Measurements from ENCODE around the gene RIMBP2. TPM values are rescaled to one million over a fixed set of nuclear protein-coding genes. Genes with fewer than 3 reads are reported as not detected.

Gene RIMBP2
- total and polyA plus RNA-seq, 9 of the 15 experiments (the other 6 are each of a cell fraction or from before 2014, with no cell fraction given) = not detected

DNA sequence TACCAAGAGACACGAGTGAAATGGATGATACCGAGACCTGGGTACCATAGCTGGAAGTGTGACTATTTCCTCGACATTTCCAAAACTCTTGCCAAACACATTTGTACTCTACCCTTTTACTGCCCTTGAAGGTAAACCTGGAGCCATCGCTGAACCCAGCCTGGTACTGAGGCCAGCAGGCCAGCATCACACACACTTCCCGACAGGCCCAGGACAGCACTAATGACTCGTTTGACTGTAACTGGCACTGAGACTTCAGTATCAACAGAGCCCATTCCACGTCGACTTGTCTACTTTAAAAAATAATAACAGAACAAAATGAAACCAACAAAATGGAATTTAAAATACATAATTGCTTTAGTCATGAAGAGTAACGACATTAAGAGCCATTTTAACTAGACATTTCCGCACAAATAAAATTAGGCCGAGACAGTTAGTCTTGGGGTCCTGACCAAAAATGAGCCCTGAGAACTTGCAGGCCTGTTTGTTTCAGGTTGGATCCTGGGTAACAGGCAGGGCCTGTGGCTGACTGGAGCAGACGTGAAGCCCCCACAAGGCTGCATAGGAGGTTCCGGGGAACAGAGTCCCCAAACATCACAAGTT is 94.3 kb downstream of the RIMBP2 start:
- ATAC-seq = no peak
- Histone ChIP-seq H3K9me3 (replicated peaks; ENCODE audit: control insufficient read depth, insufficient read depth, low read depth, low read length) (no peaks in the 10 kb centered on the region), H3K27ac (ENCODE audit: extremely low read depth, low read depth, low read length) (no peak overlapping the region), H2AFZ (ENCODE audit: low read depth, low read length) (no peak overlapping the region), H3K9ac (ENCODE audit: insufficient read depth in 1 of 2, low read depth in 2 of 2, low read length in 2 of 2) (no peak overlapping the region), H3K79me2 (ENCODE audit: control insufficient read depth, insufficient read depth, low read length) (no peaks in the 10 kb centered on the region), H3K4me2 (ENCODE audit: insufficient read depth, low read length) (no peak overlapping the region), H3K27me3 (ENCODE audit: control insufficient read depth in 2 of 2, insufficient read depth in 2 of 2, low read length in 2 of 2) (peaks cover 14 to 44% of the 10 kb centered on the region in 2 experiments; a peak in 4 of 5 replicates), H3K4me3 (no peak overlapping the region), H3K4me1 (replicated peaks in 1 of 2; ENCODE audit: control insufficient read depth in 2 of 2, insufficient read depth in 2 of 2, low read length in 2 of 2) (no peaks in the 10 kb centered on the region), H3K36me3 (ENCODE audit: control insufficient read depth, insufficient read depth, low read length) (no peaks in the 10 kb centered on the region), H4K20me1 (replicated peaks; ENCODE audit: control insufficient read depth, insufficient read depth, low read length) (no peaks in the 10 kb centered on the region; the same call in 1 of the 2 replicates), H3K9me1 (ENCODE audit: control insufficient read depth, insufficient read depth, low read length) (no peaks in the 10 kb centered on the region)
- 2% methylated on average over 13 of the region's 13 CpGs for WGBS (ENCODE audit: insufficient coverage, low coverage, missing lambda C conversion rate)
- ChIA-PET CTCF (ENCODE audit: low intra/inter-chr PET ratio) (no interaction called here), POLR2A (interaction anchor here (0.7 to 1.4 kb wide), 3 partner anchors 8 to 10 kb away, joined by 3 to 7 read pairs (median 3); no protein-coding TSS in a partner anchor)
- intact Hi-C loops (cut with micrococcal nuclease) = no loop called here
- in situ Hi-C loops (cut with MboI) = no loop called here
- BruUV-seq (replicated peaks) = no TSS peak
- DNase-seq (ENCODE audit: extremely low read depth in 1 of 4, low spot score in 3 of 4) = no peak
- TF ChIP-seq RBM25 (IDR thresholded peaks at IDR 0.05; ENCODE audit: low read depth, low read length, severe bottlenecking) = no peak
- TF ChIP-seq ZNF316 (IDR thresholded peaks at IDR 0.05) = no peak
- no peak for FAIRE-seq

DNA sequence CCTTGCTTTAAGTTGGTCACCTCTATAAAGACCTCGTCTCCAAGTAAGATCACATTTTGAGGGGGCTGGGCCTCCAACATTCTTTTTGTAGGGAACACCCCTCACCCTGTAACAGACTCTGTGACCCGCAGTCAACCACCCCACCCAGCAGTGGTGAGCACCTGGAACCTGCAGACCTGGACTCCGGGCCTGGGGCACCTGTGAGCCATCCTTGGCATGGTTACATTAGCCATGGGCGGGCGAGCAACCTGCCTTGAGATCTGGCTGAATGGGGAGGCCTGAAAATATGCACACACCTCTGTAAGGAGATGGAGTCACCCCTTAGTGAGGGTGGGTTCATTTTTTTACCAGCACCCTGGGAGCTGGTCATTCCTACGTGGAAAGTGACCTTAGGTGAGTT is 95.3 kb downstream of the RIMBP2 start:
- ATAC-seq (no peak), FAIRE-seq (no peak), DNase-seq (ENCODE audit: extremely low read depth in 1 of 4, low spot score in 3 of 4) (no peak)
- Histone ChIP-seq H3K4me2 (ENCODE audit: insufficient read depth, low read length) (no peak overlapping the region), H3K27me3 (ENCODE audit: control insufficient read depth in 2 of 2, insufficient read depth in 2 of 2, low read length in 2 of 2) (peaks cover 14 to 48% of the 10 kb centered on the region in 2 experiments; a peak in 4 of 5 replicates), H3K9ac (ENCODE audit: insufficient read depth in 1 of 2, low read depth in 2 of 2, low read length in 2 of 2) (no peak overlapping the region), H3K4me1 (replicated peaks in 1 of 2; ENCODE audit: control insufficient read depth in 2 of 2, insufficient read depth in 2 of 2, low read length in 2 of 2) (no peaks in the 10 kb centered on the region), H3K9me3 (replicated peaks; ENCODE audit: control insufficient read depth, insufficient read depth, low read depth, low read length) (no peaks in the 10 kb centered on the region), H3K79me2 (ENCODE audit: control insufficient read depth, insufficient read depth, low read length) (no peaks in the 10 kb centered on the region), H3K4me3 (no peak overlapping the region), H3K9me1 (ENCODE audit: control insufficient read depth, insufficient read depth, low read length) (no peaks in the 10 kb centered on the region), H2AFZ (ENCODE audit: low read depth, low read length) (no peak overlapping the region), H4K20me1 (replicated peaks; ENCODE audit: control insufficient read depth, insufficient read depth, low read length) (no peaks in the 10 kb centered on the region; the same call in 1 of the 2 replicates), H3K36me3 (ENCODE audit: control insufficient read depth, insufficient read depth, low read length) (no peaks in the 10 kb centered on the region), H3K27ac (ENCODE audit: extremely low read depth, low read depth, low read length) (no peak overlapping the region)
- intact Hi-C loops (cut with micrococcal nuclease) (no loop called here), in situ Hi-C loops (cut with MboI) (no loop called here)
- POLR2A ChIA-PET = interaction anchor here (1.4 kb wide), 1 partner anchor 9 kb away, joined by 7 read pairs; no protein-coding TSS in a partner anchor
- no TSS peak for BruUV-seq (replicated peaks)
- CTCF ChIA-PET (ENCODE audit: low intra/inter-chr PET ratio) = no interaction called here
- WGBS (ENCODE audit: insufficient coverage, low coverage, missing lambda C conversion rate) = 0% methylated on average over 5 of the region's 6 CpGs
- TF ChIP-seq ARID2 (IDR thresholded peaks at IDR 0.05) (no peak), ETV1 (tag; conservative IDR thresholded peaks at IDR 0.05; ENCODE audit: low read depth) (no peak), ZNF696 (CRISPR knock-in tag; conservative IDR thresholded peaks at IDR 0.05) (no peak), ZNF584 (CRISPR knock-in tag; IDR thresholded peaks at IDR 0.05; ENCODE audit: low read depth) (no peak), SP2 (IDR thresholded peaks at IDR 0.05; ENCODE audit: extremely low read depth, low read depth, low read length, poor library complexity, severe bottlenecking) (no peak), RNF2 (IDR thresholded peaks at IDR 0.05) (no peak), TEAD4 (IDR thresholded peaks at IDR 0.05; ENCODE audit: low read length) (no peak), TEAD4 (CRISPR knock-in tag; IDR thresholded peaks at IDR 0.05; ENCODE audit: borderline replicate concordance) (no peak), FIP1L1 (IDR thresholded peaks at IDR 0.05; ENCODE audit: low read depth, low read length, poor library complexity, severe bottlenecking) (no peak)
- TF ChIP-seq, protein P1, sequence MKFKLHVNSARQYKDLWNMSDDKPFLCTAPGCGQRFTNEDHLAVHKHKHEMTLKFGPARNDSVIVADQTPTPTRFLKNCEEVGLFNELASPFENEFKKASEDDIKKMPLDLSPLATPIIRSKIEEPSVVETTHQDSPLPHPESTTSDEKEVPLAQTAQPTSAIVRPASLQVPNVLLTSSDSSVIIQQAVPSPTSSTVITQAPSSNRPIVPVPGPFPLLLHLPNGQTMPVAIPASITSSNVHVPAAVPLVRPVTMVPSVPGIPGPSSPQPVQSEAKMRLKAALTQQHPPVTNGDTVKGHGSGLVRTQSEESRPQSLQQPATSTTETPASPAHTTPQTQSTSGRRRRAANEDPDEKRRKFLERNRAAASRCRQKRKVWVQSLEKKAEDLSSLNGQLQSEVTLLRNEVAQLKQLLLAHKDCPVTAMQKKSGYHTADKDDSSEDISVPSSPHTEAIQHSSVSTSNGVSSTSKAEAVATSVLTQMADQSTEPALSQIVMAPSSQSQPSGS (CRISPR knock-in tag; IDR thresholded peaks at IDR 0.05) = no peak
- TF ChIP-seq, protein P2, sequence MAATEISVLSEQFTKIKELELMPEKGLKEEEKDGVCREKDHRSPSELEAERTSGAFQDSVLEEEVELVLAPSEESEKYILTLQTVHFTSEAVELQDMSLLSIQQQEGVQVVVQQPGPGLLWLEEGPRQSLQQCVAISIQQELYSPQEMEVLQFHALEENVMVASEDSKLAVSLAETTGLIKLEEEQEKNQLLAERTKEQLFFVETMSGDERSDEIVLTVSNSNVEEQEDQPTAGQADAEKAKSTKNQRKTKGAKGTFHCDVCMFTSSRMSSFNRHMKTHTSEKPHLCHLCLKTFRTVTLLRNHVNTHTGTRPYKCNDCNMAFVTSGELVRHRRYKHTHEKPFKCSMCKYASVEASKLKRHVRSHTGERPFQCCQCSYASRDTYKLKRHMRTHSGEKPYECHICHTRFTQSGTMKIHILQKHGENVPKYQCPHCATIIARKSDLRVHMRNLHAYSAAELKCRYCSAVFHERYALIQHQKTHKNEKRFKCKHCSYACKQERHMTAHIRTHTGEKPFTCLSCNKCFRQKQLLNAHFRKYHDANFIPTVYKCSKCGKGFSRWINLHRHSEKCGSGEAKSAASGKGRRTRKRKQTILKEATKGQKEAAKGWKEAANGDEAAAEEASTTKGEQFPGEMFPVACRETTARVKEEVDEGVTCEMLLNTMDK (IDR thresholded peaks at IDR 0.05; ENCODE audit: borderline replicate concordance, insufficient read depth, low read depth, low read length, poor library complexity, severe bottlenecking) = no peak

Measured in K562 (cell line).